Measurements from ENCODE around the gene SRGAP1.

The SRGAP1 gene

GRCh38 chr12:63915105-63915800, 70.8 kb downstream of the SRGAP1 start:
- Histone ChIP-seq H3K4me3 (ENCODE audit: control insufficient read depth in 1 of 7, extremely low read depth in 1 of 7, insufficient read depth in 4 of 7, low read depth in 2 of 7, low read length in 6 of 7) (no peak overlapping the region), H3K27me3 (replicated peaks in 2 of 5; ENCODE audit: control insufficient read depth in 4 of 5, insufficient read depth in 5 of 5, low read length in 4 of 5) (no peaks in the 10 kb centered on the region), H3K4me1 (ENCODE audit: control extremely low read depth in 1 of 4, control insufficient read depth in 4 of 4, insufficient read depth in 4 of 4, low read length in 3 of 4) (peaks cover 0 to 5% (median 4%) of the 10 kb centered on the region in 4 experiments), H3K27ac (ENCODE audit: insufficient read depth in 1 of 2, low read depth in 1 of 2, low read length in 2 of 2, poor library complexity in 1 of 2, severe bottlenecking in 2 of 2) (no peak overlapping the region), H3K36me3 (ENCODE audit: control insufficient read depth in 4 of 4, insufficient read depth in 4 of 4, low read length in 3 of 4) (no peaks in the 10 kb centered on the region), H3K9me3 (ENCODE audit: control extremely low read depth in 1 of 5, control insufficient read depth in 4 of 5, insufficient read depth in 2 of 5, low read depth in 1 of 5, low read length in 4 of 5) (no peaks in the 10 kb centered on the region)
- no peak for DNase-seq
- no CpG with 5 or more reads among the region's 2 CpGs for WGBS (ENCODE audit: insufficient coverage)
- ChIA-PET POLR2A (interaction anchor here (0.7 kb wide), 1 partner anchor 60 kb away, joined by 3 read pairs; no protein-coding TSS in a partner anchor), CTCF (no interaction called here)

GRCh38 chr12:63916561-63917476, 72.3 kb downstream of the SRGAP1 start:
- ChIA-PET CTCF (no interaction called here), POLR2A (no interaction called here)
- Histone ChIP-seq H3K27ac (ENCODE audit: insufficient read depth in 1 of 2, low read depth in 1 of 2, low read length in 2 of 2, poor library complexity in 1 of 2, severe bottlenecking in 2 of 2) (no peak overlapping the region), H3K9me3 (ENCODE audit: control extremely low read depth in 1 of 5, control insufficient read depth in 4 of 5, insufficient read depth in 2 of 5, low read depth in 1 of 5, low read length in 4 of 5) (no peaks in the 10 kb centered on the region), H3K4me1 (ENCODE audit: control extremely low read depth in 1 of 4, control insufficient read depth in 4 of 4, insufficient read depth in 4 of 4, low read length in 3 of 4) (peaks cover 0 to 5% (median 4%) of the 10 kb centered on the region in 4 experiments), H3K27me3 (replicated peaks in 2 of 5; ENCODE audit: control insufficient read depth in 4 of 5, insufficient read depth in 5 of 5, low read length in 4 of 5) (no peaks in the 10 kb centered on the region), H3K4me3 (ENCODE audit: control insufficient read depth in 1 of 7, extremely low read depth in 1 of 7, insufficient read depth in 4 of 7, low read depth in 2 of 7, low read length in 6 of 7) (no peak overlapping the region), H3K36me3 (ENCODE audit: control insufficient read depth in 4 of 4, insufficient read depth in 4 of 4, low read length in 3 of 4) (no peaks in the 10 kb centered on the region)
- peak in 2 of 3 donors; percentile 29 to 39 for DNase-seq
- WGBS (ENCODE audit: insufficient coverage), result 95% methylated on average over 4 of the region's 7 CpGs

- no peaks in the 10 kb centered on the region for H3K9me3 ChIP-seq (ENCODE audit: control extremely low read depth in 1 of 5, control insufficient read depth in 4 of 5, insufficient read depth in 2 of 5, low read depth in 1 of 5, low read length in 4 of 5)
- no CpG with 5 or more reads among the region's 3 CpGs for WGBS (ENCODE audit: insufficient coverage)
- no peaks in the 10 kb centered on the region for H3K27me3 ChIP-seq (replicated peaks in 2 of 5; ENCODE audit: control insufficient read depth in 4 of 5, insufficient read depth in 5 of 5, low read length in 4 of 5)
- H3K27ac ChIP-seq (ENCODE audit: insufficient read depth in 1 of 2, low read depth in 1 of 2, low read length in 2 of 2, poor library complexity in 1 of 2, severe bottlenecking in 2 of 2), result no peak overlapping the region
- ChIA-PET CTCF (no interaction called here), POLR2A (no interaction called here)
- peaks cover 0 to 5% (median 4%) of the 10 kb centered on the region in 4 experiments for H3K4me1 ChIP-seq (ENCODE audit: control extremely low read depth in 1 of 4, control insufficient read depth in 4 of 4, insufficient read depth in 4 of 4, low read length in 3 of 4)
- no peak overlapping the region for H3K4me3 ChIP-seq (ENCODE audit: control insufficient read depth in 1 of 7, extremely low read depth in 1 of 7, insufficient read depth in 4 of 7, low read depth in 2 of 7, low read length in 6 of 7)
- no peaks in the 10 kb centered on the region for H3K36me3 ChIP-seq (ENCODE audit: control insufficient read depth in 4 of 4, insufficient read depth in 4 of 4, low read length in 3 of 4)
- DNase-seq, result no peak
Measured at GRCh38 chr12:63917477-63917862, 73.0 kb downstream of the SRGAP1 start.

GRCh38 chr12:63917864-63918799, 73.6 kb downstream of the SRGAP1 start:
- 93% methylated on average over 3 of the region's 10 CpGs for WGBS (ENCODE audit: insufficient coverage)
- no peak for DNase-seq
- Histone ChIP-seq H3K9me3 (ENCODE audit: control extremely low read depth in 1 of 5, control insufficient read depth in 4 of 5, insufficient read depth in 2 of 5, low read depth in 1 of 5, low read length in 4 of 5) (no peaks in the 10 kb centered on the region), H3K4me1 (ENCODE audit: control extremely low read depth in 1 of 4, control insufficient read depth in 4 of 4, insufficient read depth in 4 of 4, low read length in 3 of 4) (peaks cover 0 to 5% (median 4%) of the 10 kb centered on the region in 4 experiments), H3K4me3 (ENCODE audit: control insufficient read depth in 1 of 7, extremely low read depth in 1 of 7, insufficient read depth in 4 of 7, low read depth in 2 of 7, low read length in 6 of 7) (no peak overlapping the region), H3K27ac (ENCODE audit: insufficient read depth in 1 of 2, low read depth in 1 of 2, low read length in 2 of 2, poor library complexity in 1 of 2, severe bottlenecking in 2 of 2) (no peak overlapping the region), H3K36me3 (ENCODE audit: control insufficient read depth in 4 of 4, insufficient read depth in 4 of 4, low read length in 3 of 4) (no peaks in the 10 kb centered on the region), H3K27me3 (replicated peaks in 2 of 5; ENCODE audit: control insufficient read depth in 4 of 5, insufficient read depth in 5 of 5, low read length in 4 of 5) (no peaks in the 10 kb centered on the region)
- ChIA-PET POLR2A (no interaction called here), CTCF (no interaction called here)

- DNase-seq, result no peak
- H3K9me3 ChIP-seq (ENCODE audit: control extremely low read depth in 1 of 5, control insufficient read depth in 4 of 5, insufficient read depth in 2 of 5, low read depth in 1 of 5, low read length in 4 of 5), result no peaks in the 10 kb centered on the region
- POLR2A ChIA-PET, result no interaction called here
- no peak overlapping the region for H3K27ac ChIP-seq (ENCODE audit: insufficient read depth in 1 of 2, low read depth in 1 of 2, low read length in 2 of 2, poor library complexity in 1 of 2, severe bottlenecking in 2 of 2)
- CTCF ChIA-PET, result no interaction called here
- no peak overlapping the region for H3K4me3 ChIP-seq (ENCODE audit: control insufficient read depth in 1 of 7, extremely low read depth in 1 of 7, insufficient read depth in 4 of 7, low read depth in 2 of 7, low read length in 6 of 7)
- H3K4me1 ChIP-seq (ENCODE audit: control extremely low read depth in 1 of 4, control insufficient read depth in 4 of 4, insufficient read depth in 4 of 4, low read length in 3 of 4), result peaks cover 0 to 5% (median 4%) of the 10 kb centered on the region in 4 experiments
- no peaks in the 10 kb centered on the region for H3K36me3 ChIP-seq (ENCODE audit: control insufficient read depth in 4 of 4, insufficient read depth in 4 of 4, low read length in 3 of 4)
- H3K27me3 ChIP-seq (replicated peaks in 2 of 5; ENCODE audit: control insufficient read depth in 4 of 5, insufficient read depth in 5 of 5, low read length in 4 of 5), result no peaks in the 10 kb centered on the region
- 100% methylated on average over 3 of the region's 6 CpGs for WGBS (ENCODE audit: insufficient coverage)
Measured at GRCh38 chr12:63918800-63919300, 74.3 kb downstream of the SRGAP1 start.

GRCh38 chr12:63919756-63920155, 75.3 kb downstream of the SRGAP1 start:
- H3K9me3 ChIP-seq (ENCODE audit: control extremely low read depth in 1 of 5, control insufficient read depth in 4 of 5, insufficient read depth in 2 of 5, low read depth in 1 of 5, low read length in 4 of 5), result no peaks in the 10 kb centered on the region
- ChIA-PET POLR2A (no interaction called here), CTCF (no interaction called here)
- no peak overlapping the region for H3K27ac ChIP-seq (ENCODE audit: insufficient read depth in 1 of 2, low read depth in 1 of 2, low read length in 2 of 2, poor library complexity in 1 of 2, severe bottlenecking in 2 of 2)
- WGBS (ENCODE audit: insufficient coverage), result no CpG with 5 or more reads among the region's 2 CpGs
- H3K4me3 ChIP-seq (ENCODE audit: control insufficient read depth in 1 of 7, extremely low read depth in 1 of 7, insufficient read depth in 4 of 7, low read depth in 2 of 7, low read length in 6 of 7), result no peak overlapping the region
- H3K27me3 ChIP-seq (replicated peaks in 2 of 5; ENCODE audit: control insufficient read depth in 4 of 5, insufficient read depth in 5 of 5, low read length in 4 of 5), result no peaks in the 10 kb centered on the region
- peaks cover 0 to 5% (median 4%) of the 10 kb centered on the region in 4 experiments for H3K4me1 ChIP-seq (ENCODE audit: control extremely low read depth in 1 of 4, control insufficient read depth in 4 of 4, insufficient read depth in 4 of 4, low read length in 3 of 4)
- DNase-seq, result no peak
- H3K36me3 ChIP-seq (ENCODE audit: control insufficient read depth in 4 of 4, insufficient read depth in 4 of 4, low read length in 3 of 4), result no peaks in the 10 kb centered on the region
